WTC11 (cell line): ENCODE measurements around the gene KCND3. TPM values are rescaled to one million over a fixed set of nuclear protein-coding genes. Genes with fewer than 3 reads are reported as not detected.

Experiments used
- ATAC-seq: fragments of 200-7000 bp; cut with Tn5 transposase; 2 replicates; pipeline ENCODE4 v1.10.0; 2021; ENCODE audit warnings: mild to moderate bottlenecking, moderate library complexity
- CTCF ChIA-PET: fragments of 300-600 bp; sonication (Branson Sonifier 250); formaldehyde crosslinking; loops from one replicate; lab custom pipeline; 2021; ENCODE audit warnings: antibody characterized with exemption; lab: Charles Lee
- POLR2A ChIA-PET: fragments of 350-600 bp; sonication (Branson Sonifier 250); formaldehyde crosslinking; loops from one replicate; lab custom pipeline; 2021; ENCODE audit warnings: antibody characterized with exemption; lab: Charles Lee
- DNase-seq: peaks from one replicate; pipeline ENCODE4 v3.0.0; 2021; ENCODE audit warnings: low spot score
- H3K27ac Mint-ChIP-seq: 2 replicates; pipeline ENCODE4 v1.8.0; 2021; ENCODE audit warnings: mixed read lengths
- H3K27me3 Mint-ChIP-seq: 2 replicates; pipeline ENCODE4 v1.8.0; 2021; ENCODE audit warnings: low read depth, mild to moderate bottlenecking, moderate library complexity, mixed read lengths
- H3K36me3 Mint-ChIP-seq: 2 replicates; pipeline ENCODE4 v1.8.0; 2021; ENCODE audit warnings: mixed read lengths
- H3K4me1 Mint-ChIP-seq: 2 replicates; pipeline ENCODE4 v1.8.0; 2022; ENCODE audit warnings: mixed read lengths
- H3K4me3 Mint-ChIP-seq: 2 replicates; pipeline ENCODE4 v1.8.0; 2021; ENCODE audit warnings: mild to moderate bottlenecking, moderate library complexity, mixed read lengths
- H3K9me3 Mint-ChIP-seq: 2 replicates; pipeline ENCODE4 v1.8.0; 2021; ENCODE audit warnings: mixed read lengths
- CBFB ChIP-seq: sonication (generic); formaldehyde crosslinking; IDR thresholded peaks from 2 replicates; pipeline ENCODE4 v1.8.1; 2022; ENCODE audit warnings: mild to moderate bottlenecking, low read depth, missing genetic modification reagents
- CREB1 ChIP-seq: sonication (generic); formaldehyde crosslinking; IDR thresholded peaks from 2 replicates; pipeline ENCODE4 v1.8.0; 2023; ENCODE audit warnings: mild to moderate bottlenecking, missing genetic modification reagents
- E2F4 ChIP-seq: sonication (generic); formaldehyde crosslinking; IDR thresholded peaks from 2 replicates; pipeline ENCODE4 v1.8.1; 2022; ENCODE audit warnings: low read depth, mild to moderate bottlenecking, moderate library complexity, missing genetic modification reagents, borderline replicate concordance
- E2F5 ChIP-seq: sonication (generic); formaldehyde crosslinking; IDR thresholded peaks from 2 replicates; pipeline ENCODE4 v1.8.1; 2022; ENCODE audit warnings: mild to moderate bottlenecking, moderate library complexity, missing genetic modification reagents
- ELF4 ChIP-seq: sonication (generic); formaldehyde crosslinking; IDR thresholded peaks from 2 replicates; pipeline ENCODE4 v1.8.1; 2022; ENCODE audit warnings: low read depth, mild to moderate bottlenecking, moderate library complexity, missing genetic modification reagents
- GRHL2 ChIP-seq: fragments of 250-450 bp; sonication (Bioruptor Pico); IDR thresholded peaks from 2 replicates; pipeline ENCODE4 v1.8.0; 2022; ENCODE audit warnings: mild to moderate bottlenecking, moderate library complexity; ENCODE audit not compliant: insufficient replicate concordance, severe bottlenecking
- NFATC4 ChIP-seq: fragments of 250-450 bp; sonication (Bioruptor Pico); IDR thresholded peaks from 2 replicates; pipeline ENCODE4 v1.9.0; 2021; ENCODE audit warnings: mild to moderate bottlenecking
- NFE2L1 ChIP-seq: sonication (generic); formaldehyde crosslinking; IDR thresholded peaks from 2 replicates; pipeline ENCODE4 v1.8.1; 2023; ENCODE audit warnings: missing genetic modification reagents
- SMAD3 ChIP-seq: sonication (generic); formaldehyde crosslinking; IDR thresholded peaks from 2 replicates; pipeline ENCODE4 v1.8.0; 2022; ENCODE audit warnings: missing genetic modification reagents, mild to moderate bottlenecking, borderline replicate concordance
- SOX15 ChIP-seq: fragments of 250-450 bp; sonication (Bioruptor Pico); IDR thresholded peaks from 2 replicates; pipeline ENCODE4 v1.9.0; 2021; ENCODE audit warnings: mild to moderate bottlenecking
- SP1 ChIP-seq: sonication (generic); formaldehyde crosslinking; conservative IDR thresholded peaks from 2 replicates; pipeline ENCODE4 v1.8.1; 2022; ENCODE audit warnings: missing genetic modification reagents
- TP53 ChIP-seq: sonication (generic); formaldehyde crosslinking; IDR thresholded peaks from 2 replicates; pipeline ENCODE4 v1.8.1; 2023; ENCODE audit warnings: mild to moderate bottlenecking, missing genetic modification reagents
- ZBTB21 ChIP-seq: sonication (generic); formaldehyde crosslinking; IDR thresholded peaks from 2 replicates; pipeline ENCODE4 v1.8.1; 2023; ENCODE audit warnings: mild to moderate bottlenecking, missing genetic modification reagents, borderline replicate concordance
- ZNF138 ChIP-seq: sonication (generic); formaldehyde crosslinking; conservative IDR thresholded peaks from 2 replicates; pipeline ENCODE4 v1.8.1; 2022; ENCODE audit warnings: mild to moderate bottlenecking, moderate library complexity, missing genetic modification reagents
- ZNF263 ChIP-seq: sonication (generic); formaldehyde crosslinking; IDR thresholded peaks from 2 replicates; pipeline ENCODE4 v1.8.1; 2022; ENCODE audit warnings: low read depth, mild to moderate bottlenecking, moderate library complexity, missing genetic modification reagents
- ZNF423 ChIP-seq: fragments of 250-450 bp; sonication (Bioruptor Pico); IDR thresholded peaks from 2 replicates; pipeline ENCODE4 v2.1.2; 2022; ENCODE audit warnings: mild to moderate bottlenecking, moderate library complexity
- total RNA-seq: library from RNA; stranded (reverse); gene quantifications from 3 replicates; pipeline ENCODE4 v1.2.3, GENCODE V29; 2021
- TF ChIP-seq, protein P1 (sequence below): fragments of 250-450 bp; sonication (Bioruptor Pico); conservative IDR thresholded peaks from 2 replicates; pipeline ENCODE4 v1.9.0; 2021; ENCODE audit warnings: mild to moderate bottlenecking
- TF ChIP-seq, protein P2 (sequence below): sonication (generic); formaldehyde crosslinking; IDR thresholded peaks from 2 replicates; pipeline ENCODE4 v1.8.1; 2023; ENCODE audit warnings: mild to moderate bottlenecking, missing genetic modification reagents

KCND3 gene
- total RNA-seq, 1 experiment from 2014 or later, result 0.35 TPM

DNA sequence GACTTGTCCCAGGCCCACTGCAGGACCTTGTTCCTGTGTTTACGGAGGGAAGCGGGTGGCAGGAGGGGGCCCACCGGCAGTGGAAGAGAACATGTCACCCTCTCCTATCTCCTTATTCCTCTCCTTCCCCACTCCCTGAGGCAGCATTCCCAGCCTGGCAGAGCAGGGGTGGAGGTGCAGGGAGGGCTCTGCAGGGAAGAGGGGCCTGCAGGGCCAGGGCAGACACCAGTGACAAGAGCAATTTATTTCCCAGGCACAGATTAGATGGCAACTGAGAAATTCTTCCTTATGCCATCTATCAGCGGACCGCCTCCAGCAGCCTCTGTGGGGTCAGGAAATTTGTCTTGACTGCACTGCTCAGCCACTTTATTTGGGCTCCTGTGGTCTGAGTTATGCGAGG is 127.9 kb downstream of the KCND3 start:
- DNase-seq (no peak), ATAC-seq (no peak)
- Mint-ChIP-seq H3K27me3 (no peaks in the 10 kb centered on the region), H3K4me1 (peaks cover 7% of the 10 kb centered on the region), H3K4me3 (no peak overlapping the region), H3K27ac (no peak overlapping the region), H3K9me3 (no peaks in the 10 kb centered on the region), H3K36me3 (no peaks in the 10 kb centered on the region)
- POLR2A ChIA-PET, result no interaction called here
- TF ChIP-seq CBFB (CRISPR knock-in tag), result no peak
- no peak for TF ChIP-seq ZNF263 (CRISPR knock-in tag)
- TF ChIP-seq SOX15 (CRISPR knock-in tag), result no peak
- TF ChIP-seq ZNF138, result no peak
- no peak for TF ChIP-seq NFATC4 (CRISPR knock-in tag)
- TF ChIP-seq ZNF423, result no peak
- TF ChIP-seq, protein P1, sequence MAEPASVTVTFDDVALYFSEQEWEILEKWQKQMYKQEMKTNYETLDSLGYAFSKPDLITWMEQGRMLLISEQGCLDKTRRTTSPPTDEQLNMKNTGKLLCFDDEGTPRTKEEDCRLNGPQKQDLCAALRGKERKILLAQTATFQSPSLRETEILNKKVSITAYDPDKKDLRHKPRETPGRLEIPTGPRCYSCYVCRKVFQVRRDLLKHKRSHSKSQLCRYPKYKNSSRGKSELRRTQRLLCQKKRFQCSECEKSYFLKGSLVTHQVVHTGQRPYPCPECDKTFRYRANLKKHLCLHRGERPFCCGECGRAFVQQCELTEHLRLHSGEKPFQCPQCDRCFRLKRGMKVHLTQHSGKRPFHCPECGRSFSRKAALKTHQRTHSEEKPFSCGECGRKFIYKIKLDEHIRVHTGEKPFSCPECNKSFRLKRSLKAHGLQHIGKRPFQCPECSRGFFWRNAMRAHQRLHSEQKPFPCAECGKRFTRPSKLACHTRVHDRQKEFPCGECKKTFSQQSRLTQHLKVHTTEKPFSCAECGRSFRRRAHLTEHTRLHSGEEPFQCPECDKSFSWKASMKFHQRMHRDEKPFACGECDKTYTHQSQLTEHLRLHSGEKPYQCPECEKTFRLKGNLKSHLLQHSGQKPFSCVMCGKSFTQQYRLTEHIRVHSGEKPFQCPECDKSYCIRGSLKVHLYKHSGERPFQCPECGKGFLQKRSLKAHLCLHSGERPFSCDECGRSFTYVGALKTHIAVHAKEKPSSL (CRISPR knock-in tag), result no peak
- TF ChIP-seq SMAD3 (CRISPR knock-in tag), result no peak
- TF ChIP-seq, protein P2, sequence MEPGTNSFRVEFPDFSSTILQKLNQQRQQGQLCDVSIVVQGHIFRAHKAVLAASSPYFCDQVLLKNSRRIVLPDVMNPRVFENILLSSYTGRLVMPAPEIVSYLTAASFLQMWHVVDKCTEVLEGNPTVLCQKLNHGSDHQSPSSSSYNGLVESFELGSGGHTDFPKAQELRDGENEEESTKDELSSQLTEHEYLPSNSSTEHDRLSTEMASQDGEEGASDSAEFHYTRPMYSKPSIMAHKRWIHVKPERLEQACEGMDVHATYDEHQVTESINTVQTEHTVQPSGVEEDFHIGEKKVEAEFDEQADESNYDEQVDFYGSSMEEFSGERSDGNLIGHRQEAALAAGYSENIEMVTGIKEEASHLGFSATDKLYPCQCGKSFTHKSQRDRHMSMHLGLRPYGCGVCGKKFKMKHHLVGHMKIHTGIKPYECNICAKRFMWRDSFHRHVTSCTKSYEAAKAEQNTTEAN (CRISPR knock-in tag), result no peak
- TF ChIP-seq CREB1 (CRISPR knock-in tag), result no peak
- TF ChIP-seq ELF4 (CRISPR knock-in tag), result no peak
- TF ChIP-seq GRHL2 (CRISPR knock-in tag), result no peak
- CTCF ChIA-PET, result no interaction called here

GRCh38 chr1:111857194-111857651 is 132.2 kb downstream of the KCND3 start:
- Mint-ChIP-seq H3K4me1 (peaks cover 32% of the 10 kb centered on the region), H3K4me3 (no peak overlapping the region), H3K27me3 (no peaks in the 10 kb centered on the region), H3K9me3 (peaks cover 5% of the 10 kb centered on the region), H3K36me3 (no peaks in the 10 kb centered on the region), H3K27ac (no peak overlapping the region)
- POLR2A ChIA-PET, result no interaction called here
- ATAC-seq (no peak; the same call in 1 of the 2 replicates), DNase-seq (no peak)
- CTCF ChIA-PET, result interaction anchor here (1.2 kb wide), 1 partner anchor 442 kb away, joined by 4 read pairs; no protein-coding TSS in a partner anchor
- TF ChIP-seq SMAD3 (CRISPR knock-in tag) (no peak), E2F5 (CRISPR knock-in tag) (no peak), NFE2L1 (CRISPR knock-in tag) (no peak), ZBTB21 (no peak), TP53 (CRISPR knock-in tag) (no peak)

DNA sequence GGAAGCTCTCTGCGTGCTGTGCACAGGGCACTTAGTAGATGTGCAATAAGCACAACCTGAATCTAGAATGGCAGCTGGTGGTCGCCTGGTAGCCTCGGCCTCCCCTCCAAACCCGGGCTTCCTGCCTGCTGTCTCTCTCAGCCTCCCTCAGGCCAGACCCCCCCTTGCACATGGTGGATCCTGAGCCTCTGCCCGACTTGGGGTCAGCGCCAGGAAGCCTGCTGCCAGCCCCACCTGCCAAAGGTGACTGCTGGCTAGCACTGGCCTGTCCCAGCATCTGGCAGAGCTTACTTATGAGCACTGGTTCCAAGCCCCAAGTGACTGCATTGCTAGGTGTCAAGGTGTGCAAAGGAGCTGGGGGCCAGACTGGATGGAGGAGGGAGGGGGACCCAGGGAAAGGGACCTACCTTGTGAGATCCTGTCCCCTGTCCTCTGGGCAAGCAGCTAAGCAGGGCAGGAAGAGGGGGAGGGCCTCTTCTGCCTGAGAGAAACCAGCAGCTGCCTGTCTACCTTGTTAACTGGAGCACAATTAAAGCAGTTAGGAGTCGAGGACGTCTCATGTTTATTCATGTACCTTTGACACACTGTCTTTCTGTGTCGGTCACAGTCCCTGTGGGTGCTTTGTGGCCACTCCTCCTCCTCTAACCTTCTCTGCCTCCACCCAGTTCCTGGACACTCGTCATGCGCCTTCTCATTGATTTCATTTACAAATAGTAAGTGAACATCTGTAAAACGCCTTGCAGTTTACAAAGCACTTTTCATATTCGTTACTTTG is 132.9 kb downstream of the KCND3 start:
- H3K4me3 Mint-ChIP-seq, result no peak overlapping the region
- ChIA-PET POLR2A (no interaction called here), CTCF (interaction anchor here (0.7 to 1.2 kb wide), 2 partner anchors 135 to 442 kb away, joined by 3 to 4 read pairs; no protein-coding TSS in a partner anchor)
- TF ChIP-seq E2F4 (CRISPR knock-in tag), result no peak
- no peak for TF ChIP-seq SP1 (CRISPR knock-in tag)
- H3K27me3 Mint-ChIP-seq, result no peaks in the 10 kb centered on the region
- H3K36me3 Mint-ChIP-seq, result no peaks in the 10 kb centered on the region
- peak; percentile 56 for ATAC-seq
- peaks cover 39% of the 10 kb centered on the region for H3K4me1 Mint-ChIP-seq
- peaks cover 5% of the 10 kb centered on the region for H3K9me3 Mint-ChIP-seq
- H3K27ac Mint-ChIP-seq, result no peak overlapping the region
- DNase-seq, result no peak
